Activated T-cell treated with anti-CD3 and anti-CD28 coated beads, Interleukin-2, amount 50 U/mL, for 72 hours (primary cell): Measurements from ENCODE around the gene CLCA2. TPM values are rescaled to one million over a fixed set of nuclear protein-coding genes. Genes with fewer than 3 reads are reported as not detected.

ENCODE experiments used
- ATAC-seq, 2 donors: fragments of 150-1000 bp; cut with Tn5 transposase; replicated peaks in 1 of 2; 2 replicates each; pipeline ENCODE4 v1.10.0; 2021; ENCODE audit warnings: moderate library complexity in 2 of 2, mild to moderate bottlenecking in 1 of 2
- DNase-seq, 2 donors: peaks; one replicate each; pipeline ENCODE4 v3.0.0; 2021 to 2022; ENCODE audit warnings: mixed read lengths in 1 of 2
- H3K27ac Mint-ChIP-seq: one replicate; pipeline ENCODE4 v1.8.0; 2022; ENCODE audit warnings: mild to moderate bottlenecking, moderate library complexity, mixed read lengths
- H3K27me3 Mint-ChIP-seq: one replicate; pipeline ENCODE4 v1.8.0; 2022; ENCODE audit warnings: low read depth, mixed read lengths
- H3K36me3 Mint-ChIP-seq, 2 donors: one replicate each; pipeline ENCODE4 v1.8.0; 2022; ENCODE audit warnings: mixed read lengths in 2 of 2, mild to moderate bottlenecking in 1 of 2; ENCODE audit not compliant: insufficient read depth in 2 of 2
- H3K4me1 Mint-ChIP-seq: one replicate; pipeline ENCODE4 v1.8.0; 2022; ENCODE audit warnings: low read depth, mixed read lengths
- H3K4me3 Mint-ChIP-seq, 2 donors: one replicate each; pipeline ENCODE4 v1.8.0; 2022; ENCODE audit warnings: mild to moderate bottlenecking in 2 of 2, mixed read lengths in 2 of 2, moderate library complexity in 2 of 2
- H3K9me3 Mint-ChIP-seq, 2 donors: one replicate each; pipeline ENCODE4 v1.8.0; 2022; ENCODE audit warnings: mixed read lengths in 2 of 2
- total RNA-seq, 2 donors: library from RNA; stranded (reverse); gene quantifications; one replicate each; pipeline ENCODE4 v1.2.3, GENCODE V29; 2022

CLCA2 gene
- total RNA-seq = not detected

- H3K36me3 Mint-ChIP-seq = no peaks in the 10 kb centered on the region
- peaks cover 0 to 1% of the 10 kb centered on the region in 2 donors for H3K9me3 Mint-ChIP-seq
- ATAC-seq (no peak), DNase-seq (no peak)
- H3K4me1 Mint-ChIP-seq = peaks cover 6% of the 10 kb centered on the region
- H3K4me3 Mint-ChIP-seq = no peak within 1 kb of the TSS
- H3K27ac Mint-ChIP-seq = no peak within 1 kb of the TSS
- peaks cover 14% of the 10 kb centered on the region for H3K27me3 Mint-ChIP-seq
These were observed at the start of gene CLCA2 for GRCh38 chr1:86423873-86424272. Gene CLCA2 (plus strand): TSS chr1:86424171. CDS start chr1:86424248, 77 bp downstream.

DNA sequence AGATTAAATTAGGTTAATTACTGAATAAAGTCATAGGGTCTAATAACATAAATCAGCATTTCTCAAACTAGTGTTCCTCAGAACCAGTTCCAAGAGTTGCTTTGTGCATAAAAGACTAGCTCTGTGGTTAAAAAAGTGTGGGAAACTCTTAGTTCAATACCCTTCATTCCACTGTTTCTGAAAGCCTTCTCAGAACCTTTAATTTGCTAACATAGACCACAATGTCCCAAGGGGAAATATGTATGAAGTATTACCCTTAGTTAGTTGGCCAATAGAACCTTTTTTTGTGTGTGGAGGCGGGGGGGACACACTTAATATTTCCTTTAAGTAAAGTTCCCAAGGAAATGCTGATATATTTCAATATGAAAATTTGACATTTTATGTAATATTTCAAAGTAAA lies 48.3 kb upstream of the CLCA2 start:
- H3K36me3 Mint-ChIP-seq = peaks cover 11 to 27% of the 10 kb centered on the region in 2 donors
- no peak for ATAC-seq

GRCh38 chr1:86377341-86377740 lies 46.6 kb upstream of the CLCA2 start:
- DNase-seq (no peak), ATAC-seq (no peak)
- no peak overlapping the region for H3K4me3 Mint-ChIP-seq
- peaks cover 4 to 5% of the 10 kb centered on the region in 2 donors for H3K9me3 Mint-ChIP-seq
- H3K4me1 Mint-ChIP-seq = peaks cover 5% of the 10 kb centered on the region
- H3K27me3 Mint-ChIP-seq = no peaks in the 10 kb centered on the region
- H3K36me3 Mint-ChIP-seq = peaks cover 11 to 22% of the 10 kb centered on the region in 2 donors
- no peak overlapping the region for H3K27ac Mint-ChIP-seq

More for the DNA sequence above, 48.3 kb upstream of the CLCA2 start:
- no peak overlapping the region for H3K27ac Mint-ChIP-seq
- H3K27me3 Mint-ChIP-seq = no peaks in the 10 kb centered on the region
- H3K4me3 Mint-ChIP-seq = no peak overlapping the region
- DNase-seq = no peak
- peaks cover 4 to 5% of the 10 kb centered on the region in 2 donors for H3K9me3 Mint-ChIP-seq
- H3K4me1 Mint-ChIP-seq = peaks cover 10% of the 10 kb centered on the region

DNA sequence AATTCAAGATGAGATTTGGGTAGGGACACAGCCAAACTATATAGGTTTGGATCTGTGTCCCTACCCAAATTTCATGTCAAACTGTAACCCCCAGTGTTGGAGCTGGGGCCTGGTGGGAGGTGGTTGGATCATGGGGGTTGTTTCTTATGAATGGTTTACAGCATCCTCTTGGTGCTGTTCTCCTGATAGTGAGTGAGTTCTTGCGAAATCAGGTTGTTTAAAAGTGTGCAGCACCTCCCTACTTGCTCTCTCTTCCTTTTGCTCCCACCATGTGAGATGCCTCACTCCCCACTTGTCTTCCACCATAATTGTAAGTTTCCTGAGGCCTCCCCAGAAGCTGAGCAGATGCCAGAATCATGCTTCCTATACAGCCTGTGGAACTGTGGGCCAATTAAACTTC lies 45.2 kb upstream of the CLCA2 start:
- no peak overlapping the region for H3K27ac Mint-ChIP-seq
- no peak overlapping the region for H3K4me3 Mint-ChIP-seq

GRCh38 chr1:86380257-86380861 lies 43.6 kb upstream of the CLCA2 start:
- peaks cover 4 to 5% of the 10 kb centered on the region in 2 donors for H3K9me3 Mint-ChIP-seq
- no peak overlapping the region for H3K27ac Mint-ChIP-seq
- H3K4me1 Mint-ChIP-seq = peaks cover 5% of the 10 kb centered on the region
- no peak for DNase-seq
- H3K4me3 Mint-ChIP-seq = no peak overlapping the region
- H3K36me3 Mint-ChIP-seq = peaks cover 11 to 22% of the 10 kb centered on the region in 2 donors
- peak; percentile 55 to 60 for ATAC-seq
- no peaks in the 10 kb centered on the region for H3K27me3 Mint-ChIP-seq

More for the DNA sequence above, 45.2 kb upstream of the CLCA2 start:
- H3K9me3 Mint-ChIP-seq = peaks cover 4 to 5% of the 10 kb centered on the region in 2 donors
- H3K27me3 Mint-ChIP-seq = no peaks in the 10 kb centered on the region
- H3K4me1 Mint-ChIP-seq = peaks cover 5% of the 10 kb centered on the region
- no peak for DNase-seq
- ATAC-seq = no peak
- H3K36me3 Mint-ChIP-seq = peaks cover 11 to 22% of the 10 kb centered on the region in 2 donors

GRCh38 chr1:86381223-86381622 lies 42.7 kb upstream of the CLCA2 start:
- ATAC-seq (no peak), DNase-seq (no peak)
- H3K9me3 Mint-ChIP-seq = peaks cover 4 to 5% of the 10 kb centered on the region in 2 donors
- H3K27me3 Mint-ChIP-seq = no peaks in the 10 kb centered on the region
- H3K36me3 Mint-ChIP-seq = peaks cover 11 to 21% of the 10 kb centered on the region in 2 donors
- no peak overlapping the region for H3K27ac Mint-ChIP-seq
- H3K4me1 Mint-ChIP-seq = peaks cover 5% of the 10 kb centered on the region
- no peak overlapping the region for H3K4me3 Mint-ChIP-seq

GRCh38 chr1:86382878-86383277 lies 41.1 kb upstream of the CLCA2 start:
- H3K27ac Mint-ChIP-seq = peak overlapping the region; percentile 60
- peaks cover 5% of the 10 kb centered on the region for H3K4me1 Mint-ChIP-seq
- ATAC-seq (no peak), DNase-seq (no peak)
- peaks cover 6 to 7% of the 10 kb centered on the region in 2 donors for H3K36me3 Mint-ChIP-seq
- H3K9me3 Mint-ChIP-seq = peaks cover 4 to 5% of the 10 kb centered on the region in 2 donors
- H3K27me3 Mint-ChIP-seq = no peaks in the 10 kb centered on the region
- H3K4me3 Mint-ChIP-seq = peak overlapping the region in 1 of 2 donors; percentile 64

DNA sequence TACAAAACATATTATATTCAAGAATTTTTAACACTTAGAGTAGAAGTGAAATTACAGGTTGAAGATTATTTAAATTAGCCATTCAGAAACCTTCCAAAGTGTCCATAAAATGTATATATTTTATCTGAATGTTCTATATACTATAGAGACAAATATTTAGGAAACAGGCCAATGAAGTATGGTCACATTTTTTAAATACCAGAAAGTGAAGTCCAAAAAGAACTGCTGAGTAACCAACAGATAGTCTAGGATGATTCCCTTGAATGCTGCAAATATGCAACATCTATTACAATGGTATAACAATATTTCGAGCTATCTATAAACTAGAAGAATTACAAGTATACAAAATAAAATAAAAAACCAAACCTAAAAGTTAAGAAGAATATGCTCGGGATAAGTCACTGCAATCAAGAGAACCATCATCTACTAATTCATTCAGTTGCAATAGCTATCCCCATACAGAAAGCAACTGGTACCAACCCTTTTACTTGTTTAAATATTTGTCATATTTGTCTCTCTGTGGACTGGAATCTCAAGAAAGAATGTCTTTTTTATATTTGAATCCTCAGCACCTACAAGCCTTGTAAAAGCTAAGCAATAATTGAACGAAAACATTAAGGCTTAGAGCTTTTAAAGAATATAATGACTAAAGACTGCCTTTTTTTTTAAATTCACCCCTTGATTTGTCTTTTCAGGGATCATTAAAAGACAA lies 35.9 kb upstream of the CLCA2 start:
- Mint-ChIP-seq H3K4me1 (peaks cover 38% of the 10 kb centered on the region), H3K9me3 (peaks cover 0 to 3% of the 10 kb centered on the region in 2 donors), H3K27me3 (no peaks in the 10 kb centered on the region), H3K27ac (peak overlapping the region; percentile 92), H3K4me3 (no peak overlapping the region), H3K36me3 (peaks cover 5 to 6% of the 10 kb centered on the region in 2 donors)
- ATAC-seq (no peak), DNase-seq (no peak)

- peaks cover 5 to 6% of the 10 kb centered on the region in 2 donors for H3K36me3 Mint-ChIP-seq
- DNase-seq = no peak
- H3K9me3 Mint-ChIP-seq = peaks cover 0 to 3% of the 10 kb centered on the region in 2 donors
- H3K27ac Mint-ChIP-seq = peak overlapping the region; percentile 92
- ATAC-seq = no peak
- peaks cover 45% of the 10 kb centered on the region for H3K4me1 Mint-ChIP-seq
- H3K27me3 Mint-ChIP-seq = no peaks in the 10 kb centered on the region
- peak overlapping the region; percentile 68 to 70 for H3K4me3 Mint-ChIP-seq
These were observed 35.2 kb upstream of the CLCA2 start for GRCh38 chr1:86388777-86389176.

DNA sequence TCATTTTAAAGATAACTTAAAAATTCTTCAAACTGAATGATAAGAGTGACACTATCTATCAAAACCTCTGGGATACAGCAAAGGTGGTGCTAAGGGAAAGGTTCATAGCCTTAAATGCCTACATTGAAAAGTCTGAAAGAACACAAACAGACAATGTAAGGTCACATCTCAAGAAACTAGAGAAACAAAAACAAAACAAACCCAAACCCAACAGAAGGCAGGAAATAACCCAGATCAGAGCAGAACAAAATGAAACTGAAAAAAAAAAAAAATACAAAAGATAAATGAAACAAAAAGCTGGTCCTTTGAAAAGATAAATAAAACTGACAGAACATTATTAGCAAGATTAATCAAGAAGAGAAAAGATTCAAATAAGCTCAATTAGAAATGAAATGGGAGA lies 34.7 kb upstream of the CLCA2 start:
- DNase-seq (no peak), ATAC-seq (peak in 1 of 2 donors; percentile 55)
- peaks cover 48% of the 10 kb centered on the region for H3K4me1 Mint-ChIP-seq
- peaks cover 0 to 3% of the 10 kb centered on the region in 2 donors for H3K9me3 Mint-ChIP-seq
- no peaks in the 10 kb centered on the region for H3K27me3 Mint-ChIP-seq
- peak overlapping the region; percentile 92 for H3K27ac Mint-ChIP-seq
- peak overlapping the region; percentile 68 to 70 for H3K4me3 Mint-ChIP-seq
- peaks cover 5 to 6% of the 10 kb centered on the region in 2 donors for H3K36me3 Mint-ChIP-seq

- Mint-ChIP-seq H3K4me1 (peaks cover 60% of the 10 kb centered on the region), H3K9me3 (peaks cover 0 to 3% of the 10 kb centered on the region in 2 donors), H3K36me3 (peaks cover 6 to 7% of the 10 kb centered on the region in 2 donors), H3K4me3 (peak overlapping the region; percentile 38 to 60), H3K27ac (peak overlapping the region; percentile 6), H3K27me3 (no peaks in the 10 kb centered on the region)
- DNase-seq (no peak), ATAC-seq (no peak)
These were observed 29.6 kb upstream of the CLCA2 start for GRCh38 chr1:86394416-86394815.

DNA sequence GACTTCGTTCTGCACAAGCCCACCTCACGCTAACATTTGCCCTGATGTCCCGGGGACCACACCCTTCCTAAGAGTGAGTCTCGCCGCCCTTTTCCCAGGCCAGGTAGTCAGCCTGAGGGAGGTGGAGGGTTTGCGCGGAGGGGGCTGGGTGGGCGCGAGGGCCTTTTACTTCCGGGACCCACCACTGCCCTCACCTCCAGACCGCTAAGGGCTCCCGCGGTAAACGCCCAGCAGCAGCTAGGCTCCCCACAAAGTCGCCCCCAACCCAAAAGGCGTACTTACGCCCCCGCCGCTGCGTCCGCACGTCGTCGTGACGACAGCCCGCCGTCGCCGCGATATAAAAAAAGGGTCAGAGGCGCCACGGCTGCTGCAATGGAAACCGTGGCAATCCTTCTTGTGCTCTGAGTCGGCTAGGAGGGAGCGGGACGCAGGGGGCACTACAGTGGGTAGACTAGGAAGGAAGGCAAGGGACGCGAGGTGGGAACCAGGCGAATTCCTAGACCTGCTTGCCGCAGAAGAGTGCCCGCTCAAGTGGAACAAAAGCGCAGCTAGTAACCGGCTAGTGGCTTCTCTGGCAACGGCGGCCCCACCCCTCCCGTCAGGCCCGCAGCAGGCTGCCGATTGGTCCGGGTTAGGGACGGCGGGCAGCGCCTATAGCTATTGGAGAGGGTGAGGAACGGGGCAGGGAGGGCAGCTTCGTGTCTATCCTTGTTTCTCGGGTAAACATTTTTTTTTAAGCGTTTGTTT lies 28.0 kb upstream of the CLCA2 start, which contains the start of gene ODF2L:
Gene ODF2L, minus strand, starts transcription at position 573 of the 747 bp plus-strand sequence. CDS start 9,296 bp downstream, outside the sequence.
- ATAC-seq (peak; percentile 100), DNase-seq (peak; percentile 91)
- Mint-ChIP-seq H3K4me3 (peak within 1 kb of the TSS; percentile 87 to 92), H3K36me3 (peaks cover 5% of the 10 kb centered on the region in 2 donors), H3K27me3 (no peaks in the 10 kb centered on the region), H3K27ac (peak within 1 kb of the TSS; percentile 97), H3K9me3 (peaks cover 0 to 3% of the 10 kb centered on the region in 2 donors), H3K4me1 (peaks cover 45% of the 10 kb centered on the region)

DNA sequence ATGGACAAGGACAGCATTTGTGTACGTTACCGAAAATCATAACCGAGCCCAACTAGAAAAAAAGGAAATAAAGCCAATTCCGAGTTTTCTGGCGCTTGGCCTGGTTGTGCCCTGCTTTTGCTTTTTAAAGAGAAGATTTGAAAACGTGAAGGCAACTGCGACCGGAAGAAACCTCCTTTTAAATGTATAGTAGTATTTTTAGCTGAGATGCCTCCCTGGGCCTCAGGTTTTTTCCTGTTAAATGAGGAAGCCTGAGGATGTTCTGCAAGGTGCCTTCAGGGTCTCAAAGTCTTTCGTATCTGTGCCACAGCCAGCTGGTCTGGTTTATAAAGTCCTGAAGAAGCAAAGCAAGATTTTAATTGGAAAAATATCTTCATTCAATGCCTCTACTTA lies 27.5 kb upstream of the CLCA2 start:
- peaks cover 1 to 2% of the 10 kb centered on the region in 2 donors for H3K36me3 Mint-ChIP-seq
- no peaks in the 10 kb centered on the region for H3K27me3 Mint-ChIP-seq
- no peaks in the 10 kb centered on the region for H3K9me3 Mint-ChIP-seq
- DNase-seq = no peak
- ATAC-seq = peak; percentile 5 to 10
- peak overlapping the region; percentile 97 for H3K27ac Mint-ChIP-seq
- peaks cover 39% of the 10 kb centered on the region for H3K4me1 Mint-ChIP-seq
- peak overlapping the region; percentile 87 to 92 for H3K4me3 Mint-ChIP-seq
